Transverse colon (tissue), 4 donors: ENCODE measurements around the gene CPNE4. TPM values are rescaled to one million over a fixed set of nuclear protein-coding genes. Genes with fewer than 3 reads are reported as not detected.

Experiments used
- DNase-seq: peaks from one replicate; pipeline ENCODE4 v3.0.0-alpha.2; 2019
- H3K27ac ChIP-seq, 4 donors: fragments of 200-600 bp; sonication (generic); 2 replicates each; pipeline ENCODE4 v1.5.1; 2016 to 2018; ENCODE audit warnings: inconsistent platforms in 4 of 4
- H3K27me3 ChIP-seq: fragments of 200-600 bp; sonication (generic); 2 replicates; pipeline ENCODE4 v1.5.1; 2017; ENCODE audit warnings: inconsistent platforms
- H3K36me3 ChIP-seq, 4 donors: fragments of 200-600 bp; sonication (generic); 2 replicates each; pipeline ENCODE4 v1.5.1; 2017 to 2019; ENCODE audit warnings: inconsistent platforms in 4 of 4
- H3K4me1 ChIP-seq, 4 donors: fragments of 200-600 bp; sonication (generic); 2 replicates each; pipeline ENCODE4 v1.5.1; 2017 to 2020; ENCODE audit warnings: inconsistent platforms in 4 of 4
- H3K4me3 ChIP-seq, 4 donors: fragments of 200-600 bp; sonication (generic); 1 replicate in 1 of 4; 2 replicates in 3 of 4; pipeline versions ENCODE4 v1.5.1 to v1.6.1; 2017 to 2019; ENCODE audit warnings: inconsistent platforms in 4 of 4
- H3K9me3 ChIP-seq, 2 donors: fragments of 200-600 bp; sonication (generic); 2 replicates each; pipeline ENCODE4 v1.5.1; 2017 to 2019; ENCODE audit warnings: inconsistent platforms in 2 of 2
- EP300 ChIP-seq: sonication (generic); formaldehyde crosslinking; IDR thresholded peaks from one replicate; pipeline ENCODE4 v1.6.1; 2017; ENCODE audit warnings: antibody characterized with exemption, low read depth
- POLR2A ChIP-seq: fragments of 450-650 bp; IDR thresholded peaks from one replicate; pipeline ENCODE4 v1.6.1; 2016; ENCODE audit warnings: antibody characterized with exemption, mild to moderate bottlenecking, moderate library complexity
- POLR2AphosphoS5 ChIP-seq, 3 donors: sonication (generic); formaldehyde crosslinking; IDR thresholded peaks; one replicate each; pipeline ENCODE4 v1.6.1; 2016; ENCODE audit warnings: antibody characterized with exemption in 3 of 3
- WGBS, 2 donors: methylation state at CpG; one replicate each; pipeline ENCODE4 v1.1.5; 2018; ENCODE audit warnings: low coverage in 1 of 2; 5-methylcytosine and 5-hydroxymethylcytosine counted together
- in situ Hi-C, 4 donors: fragments of 200-750 bp; cut with MboI; loops; one replicate each; pipeline versions ENCODE4 v1.15.0 to v1.15.1; 2017; ENCODE audit warnings: low sequenced_read_pairs in 3 of 4, low pct_ligation_motif_present in 1 of 4, low pct_unique_long_range_greater_than_20kb in 1 of 4
- intact Hi-C: fragments of 100-400 bp; cut with DNase I; formaldehyde crosslinking; loops from one replicate; pipeline ENCODE4 v1.15.1; 2023; ENCODE audit warnings: low total_unique reads
- total RNA-seq, 4 donors: library from RNA; depleted of rRNA; stranded (reverse); fragments of >200 nt; gene quantifications; one replicate each; pipeline ENCODE4 v1.1.0, GENCODE V29; 2016
- TF ChIP-seq, protein P1 (sequence below), 5 experiments: fragments of 200-600 bp in 3 of 5; fragments of 450-650 bp in 2 of 5; sonication (generic) in 3 of 5; IDR thresholded peaks; 1 replicate in 2 of 5; 2 replicates in 3 of 5; pipeline ENCODE4 v1.5.1; 2016 to 2017; ENCODE audit warnings: antibody characterized with exemption in 5 of 5, inconsistent platforms in 3 of 5, mild to moderate bottlenecking in 2 of 5, moderate library complexity in 1 of 5

Gene CPNE4
- 1 to 10 TPM in 1 of 4 donors, under 1 TPM in 1, not detected in 2; 0.16 to 1.5 TPM for total RNA-seq

- in situ Hi-C loops (no loop called here), intact Hi-C loops (no loop called here)
- Histone ChIP-seq H3K27ac (no peak within 1 kb of the TSS), H3K27me3 (peaks cover 86% of the 10 kb centered on the region), H3K4me1 (peaks cover 0 to 10% (median 0%) of the 10 kb centered on the region in 4 donors), H3K4me3 (no peak within 1 kb of the TSS), H3K36me3 (no peaks in the 10 kb centered on the region), H3K9me3 (no peaks in the 10 kb centered on the region)
- DNase-seq: peak; percentile 54
- no peak for TF ChIP-seq POLR2AphosphoS5 (IDR thresholded peaks at IDR 0.05)
- TF ChIP-seq POLR2A: no peak
- TF ChIP-seq, protein P1, sequence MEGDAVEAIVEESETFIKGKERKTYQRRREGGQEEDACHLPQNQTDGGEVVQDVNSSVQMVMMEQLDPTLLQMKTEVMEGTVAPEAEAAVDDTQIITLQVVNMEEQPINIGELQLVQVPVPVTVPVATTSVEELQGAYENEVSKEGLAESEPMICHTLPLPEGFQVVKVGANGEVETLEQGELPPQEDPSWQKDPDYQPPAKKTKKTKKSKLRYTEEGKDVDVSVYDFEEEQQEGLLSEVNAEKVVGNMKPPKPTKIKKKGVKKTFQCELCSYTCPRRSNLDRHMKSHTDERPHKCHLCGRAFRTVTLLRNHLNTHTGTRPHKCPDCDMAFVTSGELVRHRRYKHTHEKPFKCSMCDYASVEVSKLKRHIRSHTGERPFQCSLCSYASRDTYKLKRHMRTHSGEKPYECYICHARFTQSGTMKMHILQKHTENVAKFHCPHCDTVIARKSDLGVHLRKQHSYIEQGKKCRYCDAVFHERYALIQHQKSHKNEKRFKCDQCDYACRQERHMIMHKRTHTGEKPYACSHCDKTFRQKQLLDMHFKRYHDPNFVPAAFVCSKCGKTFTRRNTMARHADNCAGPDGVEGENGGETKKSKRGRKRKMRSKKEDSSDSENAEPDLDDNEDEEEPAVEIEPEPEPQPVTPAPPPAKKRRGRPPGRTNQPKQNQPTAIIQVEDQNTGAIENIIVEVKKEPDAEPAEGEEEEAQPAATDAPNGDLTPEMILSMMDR (IDR thresholded peaks at IDR 0.05): peak in 4 of 5 experiments; percentile 24 to 49 (median 36)
- TF ChIP-seq EP300: no peak
- WGBS, 2 donors: 2 to 9% methylated on average over 12 to 47 of the region's 49 CpGs
These were observed at the start of gene CPNE4 for GRCh38 chr3:132034486-132035464. CPNE4 (minus strand) TSS chr3:132035014.

DNA sequence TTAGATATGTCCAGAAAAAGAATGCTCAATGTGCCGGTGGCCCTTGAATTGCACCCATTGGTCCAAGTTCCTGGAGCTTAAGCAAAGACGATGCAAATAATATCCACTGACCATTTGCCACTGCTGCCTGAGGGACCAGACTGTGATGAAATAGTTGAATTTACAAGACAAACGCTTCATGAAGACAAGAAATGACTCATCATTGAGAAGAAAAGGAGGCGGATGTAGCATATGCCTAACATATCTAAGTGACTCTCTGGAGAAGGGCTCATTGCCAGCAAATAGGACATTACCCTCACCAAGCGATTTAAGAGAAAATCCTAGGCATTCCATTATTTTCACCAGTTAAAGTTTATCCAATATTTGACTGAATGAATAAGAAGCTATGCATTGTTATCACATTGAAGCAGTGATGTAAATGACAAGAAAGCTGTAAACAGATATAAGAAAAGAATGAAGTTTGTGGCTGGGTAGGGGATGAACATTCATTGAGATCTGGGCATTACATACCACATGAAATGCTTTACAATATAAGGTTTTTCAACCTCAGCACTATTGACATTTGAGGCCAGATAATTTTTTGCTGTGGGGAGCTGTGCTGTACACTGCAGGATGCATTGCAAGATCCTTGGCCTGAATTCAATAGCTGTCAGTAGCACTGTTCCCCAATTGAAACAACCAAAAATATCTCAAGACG is 48.9 kb upstream of the CPNE4 start:
- WGBS, 2 donors: 66 to 67% methylated on average over 5 to 6 of the region's 6 CpGs
- TF ChIP-seq, protein P1 (IDR thresholded peaks at IDR 0.05): no peak
- TF ChIP-seq EP300 (no peak), POLR2AphosphoS5 (IDR thresholded peaks at IDR 0.05) (no peak), POLR2A (no peak)
- intact Hi-C loops (no loop called here), in situ Hi-C loops (no loop called here)
- no peak for DNase-seq
- Histone ChIP-seq H3K27me3 (no peaks in the 10 kb centered on the region), H3K27ac (no peak overlapping the region), H3K4me3 (no peak overlapping the region), H3K9me3 (no peaks in the 10 kb centered on the region), H3K4me1 (no peaks in the 10 kb centered on the region), H3K36me3 (no peaks in the 10 kb centered on the region)

DNA sequence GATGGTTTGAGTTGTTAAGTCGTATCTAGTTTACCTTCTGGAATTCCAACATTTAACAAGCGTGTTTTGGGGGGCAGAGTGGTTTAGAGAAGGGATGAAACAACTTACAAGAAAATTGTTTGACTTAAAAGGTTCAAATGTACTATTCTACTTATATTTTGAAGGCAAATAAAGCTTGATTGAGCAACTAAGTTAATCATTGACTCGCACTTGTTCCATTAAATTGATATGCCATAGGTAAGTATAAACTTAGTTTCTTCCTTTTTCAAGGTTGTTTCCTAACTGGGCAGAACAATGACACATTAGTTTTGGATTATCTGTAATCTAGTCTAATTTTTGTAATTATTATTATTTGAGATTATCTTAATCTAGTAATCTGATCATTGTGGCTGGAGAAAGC is 48.3 kb upstream of the CPNE4 start:
- in situ Hi-C loops: no loop called here
- Histone ChIP-seq H3K36me3 (no peaks in the 10 kb centered on the region), H3K4me3 (no peak overlapping the region), H3K27ac (no peak overlapping the region), H3K27me3 (no peaks in the 10 kb centered on the region), H3K9me3 (no peaks in the 10 kb centered on the region), H3K4me1 (no peaks in the 10 kb centered on the region)
- 52 to 54% methylated on average over 3 of the region's 3 CpGs for WGBS, 2 donors
- intact Hi-C loops: no loop called here
- no peak for TF ChIP-seq EP300
- TF ChIP-seq, protein P1 (IDR thresholded peaks at IDR 0.05): no peak
- no peak for TF ChIP-seq POLR2AphosphoS5 (IDR thresholded peaks at IDR 0.05)
- no peak for TF ChIP-seq POLR2A
- no peak for DNase-seq

DNA sequence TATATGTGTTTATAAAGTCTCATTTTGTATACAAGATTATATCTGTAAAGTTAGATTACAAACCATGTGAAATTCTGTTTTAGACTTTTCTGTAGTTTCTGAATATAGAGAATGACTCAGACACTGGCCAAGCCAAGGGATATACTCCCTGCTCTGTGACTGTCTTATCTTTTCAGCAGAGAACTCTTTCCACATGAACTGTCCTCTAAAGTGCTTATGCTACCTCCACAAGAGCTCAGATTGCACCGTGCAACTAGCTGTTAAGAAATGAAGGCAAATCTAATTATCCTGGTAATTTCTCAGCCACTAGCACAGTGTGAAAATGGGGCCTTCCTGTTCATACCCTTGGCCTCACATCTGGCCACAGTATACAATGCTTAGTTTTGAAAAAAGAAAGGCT is 44.3 kb upstream of the CPNE4 start:
- intact Hi-C loops (no loop called here), in situ Hi-C loops (no loop called here)
- Histone ChIP-seq H3K4me3 (no peak overlapping the region), H3K27ac (no peak overlapping the region), H3K27me3 (no peaks in the 10 kb centered on the region), H3K36me3 (no peaks in the 10 kb centered on the region), H3K4me1 (no peaks in the 10 kb centered on the region), H3K9me3 (no peaks in the 10 kb centered on the region)
- 50% methylated on average over 1 of the region's 1 CpG; no CpG with 5 or more reads in 1 of the 2 donors for WGBS, 2 donors
- no peak for DNase-seq
- TF ChIP-seq, protein P1 (IDR thresholded peaks at IDR 0.05): no peak
- TF ChIP-seq POLR2AphosphoS5 (IDR thresholded peaks at IDR 0.05) (no peak), POLR2A (no peak), EP300 (no peak)
